ENCODE results near the gene TMEM144.

TMEM144 gene

DNA sequence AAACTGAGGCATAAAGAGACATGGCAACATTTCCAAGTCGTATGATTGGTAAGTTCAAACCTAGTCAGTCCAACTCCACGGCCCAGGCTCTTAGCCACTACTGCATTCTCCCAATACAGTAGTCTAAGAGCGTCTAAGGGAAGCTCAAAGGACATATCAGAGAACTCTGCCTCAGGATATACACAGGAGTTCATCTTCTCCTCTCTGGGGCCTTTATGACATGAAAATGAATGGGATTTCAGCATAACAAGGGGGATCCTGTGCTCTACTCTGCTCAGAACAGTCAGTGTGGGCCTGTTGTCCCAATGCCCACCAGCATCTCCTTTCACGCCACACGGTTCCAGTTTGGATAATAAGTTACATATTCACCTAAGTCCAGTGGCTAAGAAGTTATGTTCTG, 41.7 kb upstream of the TMEM144 start:
- Histone ChIP-seq H3K9me2 (replicated peaks; ENCODE audit: insufficient read depth, low read length) (no peaks in the 10 kb centered on the region), H2AFZ (ENCODE audit: low read depth, low read length, severe bottlenecking) (no peak overlapping the region), H4K20me1 (ENCODE audit: low read depth, low read length) (no peaks in the 10 kb centered on the region), H3K4me3 (ENCODE audit: insufficient read depth, low read length, poor library complexity, severe bottlenecking) (no peak overlapping the region), H3K27ac (ENCODE audit: low read depth, low read length) (no peak overlapping the region), H3K79me2 (ENCODE audit: insufficient read depth, low read length) (no peaks in the 10 kb centered on the region), H3K9me3 (ENCODE audit: insufficient read depth, low read length) (no peaks in the 10 kb centered on the region), H3K27me3 (ENCODE audit: low read length) (no peaks in the 10 kb centered on the region), H3F3A (ENCODE audit: insufficient read depth) (no peaks in the 10 kb centered on the region), H3K36me3 (ENCODE audit: low read length) (no peaks in the 10 kb centered on the region), H3K9ac (ENCODE audit: low read length) (no peak overlapping the region), H3K4me2 (ENCODE audit: low read depth, low read length, poor library complexity, severe bottlenecking) (no peak overlapping the region)
- TF ChIP-seq, protein P1, sequence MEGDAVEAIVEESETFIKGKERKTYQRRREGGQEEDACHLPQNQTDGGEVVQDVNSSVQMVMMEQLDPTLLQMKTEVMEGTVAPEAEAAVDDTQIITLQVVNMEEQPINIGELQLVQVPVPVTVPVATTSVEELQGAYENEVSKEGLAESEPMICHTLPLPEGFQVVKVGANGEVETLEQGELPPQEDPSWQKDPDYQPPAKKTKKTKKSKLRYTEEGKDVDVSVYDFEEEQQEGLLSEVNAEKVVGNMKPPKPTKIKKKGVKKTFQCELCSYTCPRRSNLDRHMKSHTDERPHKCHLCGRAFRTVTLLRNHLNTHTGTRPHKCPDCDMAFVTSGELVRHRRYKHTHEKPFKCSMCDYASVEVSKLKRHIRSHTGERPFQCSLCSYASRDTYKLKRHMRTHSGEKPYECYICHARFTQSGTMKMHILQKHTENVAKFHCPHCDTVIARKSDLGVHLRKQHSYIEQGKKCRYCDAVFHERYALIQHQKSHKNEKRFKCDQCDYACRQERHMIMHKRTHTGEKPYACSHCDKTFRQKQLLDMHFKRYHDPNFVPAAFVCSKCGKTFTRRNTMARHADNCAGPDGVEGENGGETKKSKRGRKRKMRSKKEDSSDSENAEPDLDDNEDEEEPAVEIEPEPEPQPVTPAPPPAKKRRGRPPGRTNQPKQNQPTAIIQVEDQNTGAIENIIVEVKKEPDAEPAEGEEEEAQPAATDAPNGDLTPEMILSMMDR (IDR thresholded peaks at IDR 0.05; ENCODE audit: insufficient read depth, low read length, poor library complexity, severe bottlenecking): no peak
- no peak for TF ChIP-seq EZH2phosphoT487 (conservative IDR thresholded peaks at IDR 0.05; ENCODE audit: low read length)

GRCh38 chr4:158169506-158169905, 40.8 kb upstream of the TMEM144 start:
- no peaks in the 10 kb centered on the region for H3K9me2 ChIP-seq (replicated peaks; ENCODE audit: insufficient read depth, low read length)
- H3K4me3 ChIP-seq (ENCODE audit: insufficient read depth, low read length, poor library complexity, severe bottlenecking): no peak overlapping the region
- no peaks in the 10 kb centered on the region for H3K79me2 ChIP-seq (ENCODE audit: insufficient read depth, low read length)
- TF ChIP-seq, protein P1 (IDR thresholded peaks at IDR 0.05; ENCODE audit: insufficient read depth, low read length, poor library complexity, severe bottlenecking): no peak
- no peak for TF ChIP-seq EZH2phosphoT487 (conservative IDR thresholded peaks at IDR 0.05; ENCODE audit: low read length)
- H2AFZ ChIP-seq (ENCODE audit: low read depth, low read length, severe bottlenecking): no peak overlapping the region
- H3K4me2 ChIP-seq (ENCODE audit: low read depth, low read length, poor library complexity, severe bottlenecking): no peak overlapping the region
- H3K27ac ChIP-seq (ENCODE audit: low read depth, low read length): no peak overlapping the region
- no peaks in the 10 kb centered on the region for H4K20me1 ChIP-seq (ENCODE audit: low read depth, low read length)
- no peaks in the 10 kb centered on the region for H3K9me3 ChIP-seq (ENCODE audit: insufficient read depth, low read length)
- no peaks in the 10 kb centered on the region for H3F3A ChIP-seq (ENCODE audit: insufficient read depth)
- H3K36me3 ChIP-seq (ENCODE audit: low read length): no peaks in the 10 kb centered on the region
- no peaks in the 10 kb centered on the region for H3K27me3 ChIP-seq (ENCODE audit: low read length)
- H3K9ac ChIP-seq (ENCODE audit: low read length): no peak overlapping the region

GRCh38 chr4:158169931-158170690, 40.2 kb upstream of the TMEM144 start:
- no peaks in the 10 kb centered on the region for H3K36me3 ChIP-seq (ENCODE audit: low read length)
- H3K9me2 ChIP-seq (replicated peaks; ENCODE audit: insufficient read depth, low read length): no peaks in the 10 kb centered on the region
- H3K27me3 ChIP-seq (ENCODE audit: low read length): no peaks in the 10 kb centered on the region
- no peaks in the 10 kb centered on the region for H3K79me2 ChIP-seq (ENCODE audit: insufficient read depth, low read length)
- TF ChIP-seq EZH2phosphoT487 (conservative IDR thresholded peaks at IDR 0.05; ENCODE audit: low read length): no peak
- TF ChIP-seq, protein P1 (IDR thresholded peaks at IDR 0.05; ENCODE audit: insufficient read depth, low read length, poor library complexity, severe bottlenecking): no peak
- no peaks in the 10 kb centered on the region for H4K20me1 ChIP-seq (ENCODE audit: low read depth, low read length)
- H3K27ac ChIP-seq (ENCODE audit: low read depth, low read length): no peak overlapping the region
- H3F3A ChIP-seq (ENCODE audit: insufficient read depth): no peaks in the 10 kb centered on the region
- H3K9me3 ChIP-seq (ENCODE audit: insufficient read depth, low read length): no peaks in the 10 kb centered on the region
- H3K4me3 ChIP-seq (ENCODE audit: insufficient read depth, low read length, poor library complexity, severe bottlenecking): no peak overlapping the region
- H3K9ac ChIP-seq (ENCODE audit: low read length): no peak overlapping the region
- H2AFZ ChIP-seq (ENCODE audit: low read depth, low read length, severe bottlenecking): no peak overlapping the region
- no peak overlapping the region for H3K4me2 ChIP-seq (ENCODE audit: low read depth, low read length, poor library complexity, severe bottlenecking)

All from SU-DHL-6 (cell line).